COLO668 (cell line): ENCODE results near the gene PDE6B.
A peak's percentile ranks its signal among the peaks of the same experiment; 100 is the strongest.
"Not testable (repeated sequence)": the region's sequence is repeated elsewhere in the genome, so short reads cannot be mapped to it uniquely, and the experiment has no call there.

Experiments
- DNase-seq: peaks from one replicate; lab custom pipeline; 2025; ENCODE audit not compliant: unreplicated experiment; lab: John Stamatoyannopoulos, UW

The PDE6B gene

GRCh38 chr4:624705-625590 lies at the start of gene PDE6B:
Gene PDE6B (plus strand): TSS chr4:625573. CDS start chr4:625627, 54 bp downstream.
- no peak for DNase-seq

GRCh38 chr4:576245-576821 lies 49.0 kb upstream of the PDE6B start, which contains the start of gene TMEM271:
Gene TMEM271 (minus strand): TSS chr4:576295. CDS start chr4:576062, 233 bp downstream.
- DNase-seq: peak; percentile 29

- DNase-seq: peak; percentile 50
Measured at GRCh38 chr4:576991-577498, 48.3 kb upstream of the PDE6B start.

GRCh38 chr4:577499-578450 lies 47.6 kb upstream of the PDE6B start:
- peak; percentile 83 for DNase-seq

GRCh38 chr4:578451-579443 lies 46.6 kb upstream of the PDE6B start:
- no peak for DNase-seq

GRCh38 chr4:579543-580175 lies 45.7 kb upstream of the PDE6B start:
- no peak for DNase-seq

- DNase-seq: no peak
Measured at GRCh38 chr4:581181-581580, 44.2 kb upstream of the PDE6B start.

- DNase-seq: no peak
Measured at GRCh38 chr4:581753-582361, 43.5 kb upstream of the PDE6B start.

GRCh38 chr4:583820-584219 lies 41.6 kb upstream of the PDE6B start:
- no peak for DNase-seq

GRCh38 chr4:587671-588350 lies 37.6 kb upstream of the PDE6B start:
- no peak for DNase-seq

- no peak for DNase-seq
Measured at GRCh38 chr4:588351-588849, 37.0 kb upstream of the PDE6B start.

GRCh38 chr4:589219-589963 lies 36.0 kb upstream of the PDE6B start:
- no peak for DNase-seq

GRCh38 chr4:590313-590841 lies 35.0 kb upstream of the PDE6B start:
- DNase-seq: no peak

GRCh38 chr4:592178-592577 lies 33.2 kb upstream of the PDE6B start:
- DNase-seq: not testable (repeated sequence)

GRCh38 chr4:592825-593520 lies 32.4 kb upstream of the PDE6B start:
- DNase-seq: no peak

- DNase-seq: no peak
Measured at GRCh38 chr4:598925-599324, 26.4 kb upstream of the PDE6B start.

- DNase-seq: no peak
Measured at GRCh38 chr4:600166-600565, 25.2 kb upstream of the PDE6B start.
